ENCODE data around the gene DNAJC7. TPM values are rescaled to one million over a fixed set of nuclear protein-coding genes. Genes with fewer than 3 reads are reported as not detected.

The DNAJC7 gene
- total RNA-seq, 1 donor from 2014 or later = 74.8 TPM

GRCh38 chr17:41974658-41975057 lies 42.6 kb downstream of the DNAJC7 start:
- DNase-seq = no peak

- no peak for DNase-seq
Measured at GRCh38 chr17:41974031-41974430, 43.2 kb downstream of the DNAJC7 start.

- DNase-seq = no peak
Measured at GRCh38 chr17:41973408-41973811, 43.8 kb downstream of the DNAJC7 start.

GRCh38 chr17:41972571-41973407 lies 44.5 kb downstream of the DNAJC7 start:
- DNase-seq = no peak

GRCh38 chr17:41971721-41972523 lies 45.3 kb downstream of the DNAJC7 start:
- no peak for DNase-seq

GRCh38 chr17:41970901-41971331 lies 46.3 kb downstream of the DNAJC7 start:
- no peak for DNase-seq

GRCh38 chr17:41968676-41969075 lies 48.6 kb downstream of the DNAJC7 start:
- no peak for DNase-seq

- DNase-seq = no peak
Measured at GRCh38 chr17:41967921-41968578, 49.2 kb downstream of the DNAJC7 start.

- DNase-seq = no peak
Measured at GRCh38 chr17:41967141-41967920, 49.9 kb downstream of the DNAJC7 start.

- peak; percentile 74 for DNase-seq
Measured at GRCh38 chr17:41966463-41967140, 50.6 kb downstream of the DNAJC7 start, which contains the start of gene CNP. Gene CNP, plus strand, starts transcription at chr17:41966795. Its CDS starts 90 bp downstream, at chr17:41966885.

GRCh38 chr17:41965694-41966462 lies 51.4 kb downstream of the DNAJC7 start:
- DNase-seq = no peak

- peak; percentile 36 for DNase-seq
Measured at GRCh38 chr17:41962768-41963434, 54.3 kb downstream of the DNAJC7 start.

- DNase-seq = no peak
Measured at GRCh38 chr17:41962111-41962510, 55.1 kb downstream of the DNAJC7 start.

- no peak for DNase-seq
Measured at GRCh38 chr17:41959336-41960095, 57.7 kb downstream of the DNAJC7 start.

GRCh38 chr17:41959030-41959335 lies 58.3 kb downstream of the DNAJC7 start:
- DNase-seq = no peak

- DNase-seq = no peak
Measured at GRCh38 chr17:41957869-41958439, 59.3 kb downstream of the DNAJC7 start.

- DNase-seq = no peak
Measured at GRCh38 chr17:41957031-41957868, 60.0 kb downstream of the DNAJC7 start.

GRCh38 chr17:41956522-41956921 lies 60.7 kb downstream of the DNAJC7 start:
- no peak for DNase-seq
